Dedifferentiated amniotic fluid mesenchymal stem cell (primary cell): ENCODE data around the gene TMTC1.

Source experiments
- DNase-seq: peaks from one replicate; pipeline ENCODE4 v3.0.0-alpha.2; 2016; ENCODE audit errors: extremely low spot score

Gene TMTC1

DNA sequence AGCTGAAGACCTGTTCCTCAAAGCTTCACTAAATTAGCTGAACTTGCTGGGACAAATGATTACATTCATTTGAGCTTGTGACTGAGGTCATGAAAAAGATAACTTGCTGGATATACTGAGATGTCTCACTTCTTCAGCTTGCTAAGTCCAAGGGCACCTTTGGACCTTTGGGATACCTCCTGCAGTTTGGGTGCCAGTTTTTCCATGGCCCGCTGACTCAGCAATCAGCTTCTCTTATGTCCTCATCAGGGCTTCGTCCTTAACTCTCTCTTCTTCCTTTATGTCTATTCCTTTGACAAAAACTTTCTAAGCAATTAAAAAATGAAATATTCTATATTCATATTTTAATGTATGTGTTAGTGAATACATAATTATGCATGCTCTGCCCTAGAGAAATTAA, 331.9 kb downstream of the TMTC1 start:
- DNase-seq: no peak
